GM23338 (cell line): Measurements from ENCODE around the gene PSMG4. TPM values are rescaled to one million over a fixed set of nuclear protein-coding genes. Genes with fewer than 3 reads are reported as not detected.
A peak's percentile ranks its signal among the peaks of the same experiment; 100 is the strongest.

Experiments
- ATAC-seq: fragments of 200-7000 bp; cut with Tn5 transposase; 3 replicates; pipeline ENCODE4 v1.9.1; 2020
- DNase-seq: peaks from one replicate; pipeline ENCODE4 v3.0.0-alpha.2; 2015; ENCODE audit warnings: low spot score
- H2AFZ ChIP-seq: fragments of 200-600 bp; sonication (generic); 2 replicates; pipeline ENCODE4 v1.8.0; 2016; ENCODE audit warnings: antibody characterized with exemption, mild to moderate bottlenecking, moderate library complexity
- H3F3A ChIP-seq: fragments of 200-600 bp; sonication (generic); replicated peaks from 2 replicates; pipeline ENCODE4 v1.8.0; 2017; ENCODE audit warnings: antibody characterized with exemption, mixed run types, low read depth
- H3K27ac ChIP-seq: fragments of 200-600 bp; sonication (generic); 2 replicates; pipeline ENCODE4 v1.6.1; 2016; ENCODE audit warnings: low read depth
- H3K27me3 ChIP-seq: fragments of 200-600 bp; sonication (generic); 2 replicates; pipeline ENCODE4 v1.8.0; 2016; ENCODE audit warnings: mild to moderate bottlenecking, mixed run types, moderate library complexity; ENCODE audit not compliant: insufficient read depth
- H3K36me3 ChIP-seq: fragments of 200-600 bp; sonication (generic); 2 replicates; pipeline ENCODE4 v1.8.0; 2016; ENCODE audit warnings: mild to moderate bottlenecking; ENCODE audit not compliant: insufficient read depth
- H3K4me1 ChIP-seq: fragments of 200-600 bp; sonication (generic); 2 replicates; pipeline ENCODE4 v1.8.0; 2016; ENCODE audit warnings: mild to moderate bottlenecking, moderate library complexity; ENCODE audit not compliant: insufficient read depth
- H3K4me2 ChIP-seq: fragments of 200-600 bp; sonication (generic); 2 replicates; pipeline ENCODE4 v1.7.1; 2017; ENCODE audit warnings: mixed run types
- H3K4me3 ChIP-seq: fragments of 200-600 bp; sonication (generic); 2 replicates; pipeline ENCODE4 v1.6.1; 2016; ENCODE audit warnings: mixed run types
- H3K79me2 ChIP-seq: fragments of 200-600 bp; sonication (generic); replicated peaks from 2 replicates; pipeline ENCODE4 v1.8.0; 2017; ENCODE audit warnings: mild to moderate bottlenecking; ENCODE audit not compliant: insufficient read depth
- H3K9me2 ChIP-seq: fragments of 200-600 bp; sonication (generic); 2 replicates; pipeline ENCODE4 v1.8.0; 2017; ENCODE audit not compliant: insufficient read depth
- H4K20me1 ChIP-seq: fragments of 200-600 bp; sonication (generic); replicated peaks from 2 replicates; pipeline ENCODE4 v1.8.0; 2017; ENCODE audit warnings: mild to moderate bottlenecking; ENCODE audit not compliant: insufficient read depth
- H3K27ac Mint-ChIP-seq: 2 replicates; pipeline ENCODE4 v1.8.0; 2020; ENCODE audit warnings: inconsistent platforms, mild to moderate bottlenecking, moderate library complexity, mixed read lengths
- H3K27me3 Mint-ChIP-seq: 3 replicates; pipeline ENCODE4 v1.8.0; 2022; ENCODE audit warnings: low read depth, mild to moderate bottlenecking, moderate library complexity, mixed read lengths, inconsistent platforms; ENCODE audit not compliant: insufficient read depth, poor library complexity
- H3K36me3 Mint-ChIP-seq: 3 replicates; pipeline ENCODE4 v1.8.0; 2021; ENCODE audit warnings: low read depth, mild to moderate bottlenecking, inconsistent platforms, moderate library complexity, mixed read lengths
- H3K4me1 Mint-ChIP-seq: 3 replicates; pipeline ENCODE4 v1.8.0; 2020; ENCODE audit warnings: mild to moderate bottlenecking, inconsistent platforms, mixed read lengths
- H3K4me3 Mint-ChIP-seq: 3 replicates; pipeline ENCODE4 v1.8.0; 2021; ENCODE audit warnings: moderate library complexity, mild to moderate bottlenecking, inconsistent platforms, mixed read lengths
- H3K9me3 Mint-ChIP-seq: 3 replicates; pipeline ENCODE4 v1.8.0; 2020; ENCODE audit warnings: moderate library complexity, mild to moderate bottlenecking, inconsistent platforms, mixed read lengths
- CTCF ChIP-seq, 2 experiments: fragments of 200-600 bp in 1 of 2; sonication (generic) in 1 of 2; conservative IDR thresholded peaks; 2 replicates each; pipeline versions ENCODE4 v1.5.1 to v1.6.1; 2016 to 2017; ENCODE audit warnings: antibody characterized with exemption in 2 of 2, low read depth in 2 of 2, mild to moderate bottlenecking in 2 of 2, moderate library complexity in 1 of 2
- ETS1 ChIP-seq: IDR thresholded peaks from 2 replicates; pipeline ENCODE4 v1.6.1; 2016; ENCODE audit warnings: antibody characterized with exemption
- EZH2 ChIP-seq: fragments of 200-600 bp; sonication (generic); IDR thresholded peaks from one replicate; pipeline ENCODE4 v1.8.0; 2017; ENCODE audit warnings: antibody characterized with exemption, mild to moderate bottlenecking, low read depth; ENCODE audit not compliant: unreplicated experiment
- EZH2phosphoT487 ChIP-seq: fragments of 200-600 bp; sonication (generic); IDR thresholded peaks from one replicate; pipeline ENCODE4 v1.8.1; 2018; ENCODE audit warnings: antibody characterized with exemption; ENCODE audit not compliant: unreplicated experiment
- JUNB ChIP-seq: IDR thresholded peaks from one replicate; pipeline ENCODE4 v1.6.1; 2016; ENCODE audit warnings: antibody characterized with exemption; ENCODE audit not compliant: unreplicated experiment
- ZNF462 ChIP-seq: fragments of 250-450 bp; sonication (Bioruptor Pico); IDR thresholded peaks from 2 replicates; pipeline ENCODE4 v1.5.0; 2020; ENCODE audit warnings: mild to moderate bottlenecking, moderate library complexity
- polyA plus RNA-seq: library from polyadenylated mRNA; unstranded; fragments of >200 nt; fragmentation: Nextera tagmentation; extraction: Ambion mirVana; gene quantifications from 2 replicates; pipeline ENCODE4 v1.2.1, GENCODE V29; 2016
- total RNA-seq: library from RNA; depleted of rRNA; stranded (reverse); fragments of >200 nt; shearing (Covaris generic); gene quantifications from 2 replicates; pipeline ENCODE4 v1.2.3, GENCODE V29; 2014

The PSMG4 gene
- total and polyA plus RNA-seq, 2 experiments from 2014 or later: 37.2 to 168 TPM

GRCh38 chr6:3266170-3266569 lies 7.4 kb downstream of the PSMG4 start (continued):
- TF ChIP-seq ZNF462: no peak
- no peak for TF ChIP-seq EZH2

GRCh38 chr6:3267162-3267561 lies 8.4 kb downstream of the PSMG4 start:
- H3K9me3 Mint-ChIP-seq: no peaks in the 10 kb centered on the region; the same call in 2 of the 3 replicates
- H3K36me3 Mint-ChIP-seq: peaks cover 68% of the 10 kb centered on the region
- H3K4me3 ChIP-seq: no peak overlapping the region
- no peak for DNase-seq
- no peaks in the 10 kb centered on the region for H3K9me2 ChIP-seq
- no peak overlapping the region for H3K4me3 Mint-ChIP-seq
- peaks cover 12% of the 10 kb centered on the region for H3K27me3 Mint-ChIP-seq
- peak; percentile 15; the same call in 2 of the 3 replicates for ATAC-seq
- H3K36me3 ChIP-seq: peaks cover 14% of the 10 kb centered on the region
- H2AFZ ChIP-seq: no peak overlapping the region
- 0 out of 2 replicates have a peak, but pooled peaks cover 10% of the 10 kb centered on the region for H3F3A ChIP-seq
- H3K4me1 ChIP-seq: no peaks in the 10 kb centered on the region; the same call in 1 of the 2 replicates
- no peak overlapping the region for H3K4me2 ChIP-seq
- peaks cover 33% of the 10 kb centered on the region for H4K20me1 ChIP-seq
- peaks cover 60% of the 10 kb centered on the region for H3K79me2 ChIP-seq
- no peak overlapping the region for H3K27ac Mint-ChIP-seq
- H3K27ac ChIP-seq: peak overlapping the region; percentile 66
- peaks cover 11% of the 10 kb centered on the region for H3K4me1 Mint-ChIP-seq
- no peaks in the 10 kb centered on the region for H3K27me3 ChIP-seq
- no peak for TF ChIP-seq JUNB
- TF ChIP-seq ETS1: no peak
- TF ChIP-seq EZH2phosphoT487: no peak
- TF ChIP-seq CTCF (conservative IDR thresholded peaks at IDR 0.05; ENCODE audit: low read depth in 2 of 2): no peak
- TF ChIP-seq ZNF462: no peak
